HCT116 (cell line): ENCODE data around the gene GTF2H1.

Experiments
- ATF3 ChIP-seq: IDR thresholded peaks from 2 replicates; pipeline ENCODE4 v1.6.1; 2012
- CTCF ChIP-seq, 3 experiments: fragments of 200-600 bp in 1 of 3; sonication (generic) in 1 of 3; IDR thresholded peaks in 2 of 3; conservative IDR thresholded peaks in 1 of 3; 2 replicates each; pipeline ENCODE4 v1.5.1; 2012 to 2017; ENCODE audit warnings: low read depth in 2 of 3, low read length in 2 of 3, antibody characterized with exemption in 1 of 3, borderline replicate concordance in 1 of 3, control low read depth in 1 of 3, mild to moderate bottlenecking in 1 of 3, mixed read lengths in 1 of 3, mixed run types in 1 of 3, moderate library complexity in 1 of 3; ENCODE audit not compliant: insufficient read depth in 1 of 3
- EGR1 ChIP-seq: IDR thresholded peaks from 2 replicates; pipeline ENCODE4 v1.6.1; 2012; ENCODE audit warnings: low read depth
- ELF1 ChIP-seq: IDR thresholded peaks from 2 replicates; pipeline ENCODE4 v1.6.1; 2012; ENCODE audit warnings: low read depth, borderline replicate concordance
- EZH2 ChIP-seq: fragments of 200-600 bp; sonication (generic); IDR thresholded peaks from 2 replicates; pipeline ENCODE4 v1.6.1; 2017; ENCODE audit warnings: antibody characterized with exemption, mixed run types
- EZH2phosphoT487 ChIP-seq: fragments of 200-600 bp; IDR thresholded peaks from 2 replicates; pipeline ENCODE4 v1.6.1; 2018; ENCODE audit warnings: antibody characterized with exemption, borderline replicate concordance
- POLR2A ChIP-seq: IDR thresholded peaks from 2 replicates; pipeline ENCODE4 v1.7.0; 2011; ENCODE audit warnings: borderline replicate concordance; ENCODE audit not compliant: insufficient read depth, insufficient read length; ENCODE audit errors: extremely low read depth
- POLR2AphosphoS5 ChIP-seq: IDR thresholded peaks from 2 replicates; pipeline ENCODE4 v1.6.1; 2011; ENCODE audit warnings: mild to moderate bottlenecking, low read depth, low read length, moderate library complexity
- SIN3A ChIP-seq: IDR thresholded peaks from 2 replicates; pipeline ENCODE4 v1.6.1; 2012; ENCODE audit warnings: low read depth
- YY1 ChIP-seq: IDR thresholded peaks from 2 replicates; pipeline ENCODE4 v1.6.1; 2011; ENCODE audit warnings: low read length, low read depth, moderate library complexity, mild to moderate bottlenecking; ENCODE audit not compliant: insufficient replicate concordance; ENCODE audit errors: extremely low read depth

- TF ChIP-seq CTCF (IDR thresholded peaks at IDR 0.05 in 2 of 3, conservative IDR thresholded peaks at IDR 0.05 in 1 of 3; ENCODE audit: borderline replicate concordance in 1 of 3, insufficient read depth in 1 of 3, low read depth in 2 of 3, low read length in 2 of 3) (no peak), POLR2A (no peak), EZH2phosphoT487 (no peak), EZH2 (no peak), ELF1 (no peak), SIN3A (no peak), EGR1 (no peak), POLR2AphosphoS5 (no peak), YY1 (no peak), ATF3 (no peak)
Measured at GRCh38 chr11:18308242-18308641, 14.1 kb upstream of the GTF2H1 start.
